Measurements from ENCODE around the gene MED27.
A peak's percentile ranks its signal among the peaks of the same experiment; 100 is the strongest.

The MED27 gene

DNA sequence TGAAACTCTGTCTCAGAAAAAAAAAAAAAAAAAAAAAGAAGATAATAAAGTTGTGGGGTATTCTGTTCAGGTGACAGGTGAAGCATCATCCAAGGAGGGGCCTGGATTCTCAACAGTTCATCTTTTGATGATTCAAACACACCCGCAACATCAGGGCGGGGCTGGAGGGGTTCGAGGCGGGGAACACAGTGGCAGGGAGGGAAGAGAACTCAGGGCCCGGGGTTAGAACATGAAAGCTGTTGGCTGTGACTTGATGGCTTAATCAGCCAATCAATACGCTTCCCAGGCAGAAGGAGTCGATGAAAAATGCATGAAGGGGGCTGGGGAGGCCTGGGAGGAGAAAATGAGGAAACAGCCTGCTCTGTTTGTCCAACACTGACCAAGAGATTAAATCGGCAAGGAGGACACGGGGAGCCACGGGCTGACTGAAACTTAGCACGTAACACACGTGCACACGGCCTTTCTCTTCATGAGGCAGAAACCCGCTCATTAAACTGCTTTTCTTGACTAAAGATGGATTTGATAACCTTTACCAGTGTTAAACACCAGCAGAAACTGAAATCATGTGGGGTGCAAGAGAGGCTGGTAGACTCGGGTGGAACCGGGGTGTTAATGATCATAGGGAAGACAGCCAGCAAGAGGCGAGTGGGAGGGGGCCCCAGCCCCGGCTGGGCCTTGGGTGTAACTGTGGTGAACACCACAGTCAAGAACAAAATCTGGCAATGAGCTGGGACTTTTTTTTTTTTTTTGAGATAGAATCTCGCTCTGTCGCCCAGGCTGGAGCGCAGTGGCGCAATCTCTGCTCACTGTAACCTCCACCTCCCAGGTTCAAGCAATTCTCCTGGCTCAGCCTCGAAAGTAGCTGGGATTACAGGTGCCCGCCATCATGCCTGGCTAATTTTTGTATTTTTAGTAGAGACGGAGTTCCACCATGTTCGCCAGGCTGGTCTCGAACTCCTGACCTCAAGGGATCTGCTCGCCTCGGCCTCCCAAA is 234.1 kb downstream of the MED27 start:
- DNase-seq: no peak

DNA sequence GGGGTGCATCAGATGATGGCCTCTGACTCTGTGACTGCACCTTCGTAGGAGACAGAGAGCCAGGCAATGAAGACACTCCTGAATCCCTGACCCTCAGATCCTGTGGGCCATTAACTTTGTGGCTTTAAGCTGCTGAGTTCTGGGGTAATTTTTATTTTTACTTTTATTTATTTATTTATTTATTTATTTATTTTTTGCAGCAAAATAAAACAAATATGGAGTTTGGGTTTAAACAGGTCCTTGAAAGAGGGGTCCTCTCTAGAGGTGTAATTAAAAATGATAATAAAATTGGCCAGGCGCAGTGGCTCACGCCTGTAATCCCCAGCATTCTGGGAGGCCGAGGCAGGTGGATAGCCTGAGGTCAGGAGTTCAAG is 234.9 kb downstream of the MED27 start:
- no peak for DNase-seq

DNA sequence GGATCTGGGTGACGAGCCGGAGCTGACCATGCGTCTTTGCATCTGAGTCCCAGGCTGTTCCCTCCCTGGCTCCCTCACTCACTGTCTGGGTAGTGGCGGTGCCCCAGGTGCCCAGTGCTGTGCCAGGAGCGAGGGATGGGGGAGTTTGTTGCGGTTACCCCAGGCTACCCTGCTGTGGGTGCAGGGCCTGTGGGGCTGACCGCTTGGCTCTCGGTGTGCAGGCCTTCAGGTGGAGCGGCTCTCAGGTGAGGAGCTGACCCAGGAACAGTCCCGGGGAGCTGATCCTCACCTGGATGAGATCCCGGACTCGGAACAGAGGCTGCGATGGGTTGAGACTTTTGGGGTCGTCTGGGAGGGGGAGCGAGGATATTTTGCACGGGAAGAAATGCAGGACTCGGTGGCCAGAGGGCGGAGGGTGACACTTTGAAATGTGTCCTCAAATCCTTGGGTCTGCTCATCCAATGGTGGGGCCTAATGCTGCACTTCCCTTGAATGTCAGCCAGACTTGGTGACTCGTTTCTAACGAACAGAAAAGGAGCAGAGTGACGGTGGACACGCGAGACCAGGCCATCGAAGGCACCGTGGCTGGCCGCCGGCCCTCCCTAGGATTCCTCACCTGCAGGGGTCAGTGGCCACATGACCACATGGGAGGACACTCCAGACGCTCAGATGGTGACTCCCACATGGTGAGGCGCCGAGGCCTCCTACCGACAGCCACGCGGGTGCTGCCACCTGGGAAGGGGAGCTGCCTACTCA is 235.5 kb downstream of the MED27 start:
- no peak for DNase-seq

DNA sequence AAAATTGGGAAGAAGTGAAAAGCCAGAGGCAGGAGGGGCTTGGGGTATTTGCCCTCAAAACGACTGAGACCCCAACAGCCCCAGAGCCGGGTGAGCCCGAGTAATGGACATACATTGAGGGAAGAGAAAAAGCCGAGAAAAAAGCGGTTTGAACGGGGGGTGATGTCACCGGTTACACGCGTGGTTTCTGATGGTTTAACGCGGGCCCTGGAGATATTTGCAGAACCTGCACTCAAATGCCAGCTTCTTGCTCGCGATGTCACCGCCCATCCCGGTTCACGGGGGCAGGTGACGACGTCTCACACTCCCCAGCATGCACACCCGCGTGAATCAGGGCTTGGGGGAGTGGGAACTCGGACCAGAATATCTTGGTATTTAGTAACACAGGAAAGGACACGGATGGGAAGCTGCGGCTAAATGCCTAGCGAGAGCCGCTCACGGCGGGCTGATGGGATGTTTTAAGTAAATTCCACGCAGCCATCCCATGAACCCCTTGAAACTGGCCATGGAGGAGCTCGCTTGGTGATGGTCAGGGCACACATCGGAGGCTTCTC is 237.8 kb downstream of the MED27 start:
- no peak for DNase-seq

DNA sequence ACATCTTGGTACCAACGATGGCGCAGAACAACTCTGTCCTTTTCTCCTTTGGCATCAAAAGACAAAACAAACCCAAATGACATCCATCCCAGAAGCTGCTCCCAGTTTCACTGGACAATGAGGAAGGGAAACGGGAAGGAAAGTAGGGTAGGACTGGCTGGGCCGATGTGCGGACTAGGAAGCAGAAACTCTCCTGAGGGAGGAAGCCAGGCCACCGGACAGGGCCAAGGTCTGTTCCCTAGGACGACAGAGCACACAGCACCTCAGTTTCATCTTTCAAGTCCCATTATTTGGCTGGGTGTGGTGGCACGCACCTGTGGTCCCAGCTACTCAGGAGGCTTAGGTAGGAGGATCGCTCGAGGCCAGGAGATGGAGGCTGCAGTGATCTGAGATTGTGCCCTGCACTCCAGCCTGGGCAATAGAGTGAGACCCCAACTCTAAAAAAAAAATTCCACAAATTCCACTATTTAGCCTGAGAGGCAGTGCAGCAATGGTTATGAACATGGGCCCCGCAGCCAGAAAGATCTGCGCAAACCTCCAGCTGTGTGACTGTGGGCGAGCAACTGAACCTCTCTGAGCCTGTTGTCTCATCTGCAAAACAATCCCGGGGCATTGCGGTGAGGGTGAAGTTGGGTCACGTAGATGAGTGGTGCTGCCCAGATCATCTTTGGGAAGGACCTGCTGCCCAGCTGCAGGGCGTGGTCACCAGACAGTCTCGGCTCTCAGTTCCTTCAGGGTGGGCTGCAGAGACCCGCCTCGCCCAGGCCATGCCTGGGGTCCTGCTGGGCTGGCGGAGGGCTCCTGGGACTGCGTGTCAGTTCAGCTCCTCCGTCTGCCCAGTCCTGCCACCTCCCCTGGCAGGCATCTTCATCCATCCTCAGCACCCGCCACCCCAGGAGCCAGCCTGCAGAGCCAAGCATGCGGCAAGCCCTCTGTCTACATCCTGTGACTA is 238.6 kb downstream of the MED27 start:
- DNase-seq: no peak

DNA sequence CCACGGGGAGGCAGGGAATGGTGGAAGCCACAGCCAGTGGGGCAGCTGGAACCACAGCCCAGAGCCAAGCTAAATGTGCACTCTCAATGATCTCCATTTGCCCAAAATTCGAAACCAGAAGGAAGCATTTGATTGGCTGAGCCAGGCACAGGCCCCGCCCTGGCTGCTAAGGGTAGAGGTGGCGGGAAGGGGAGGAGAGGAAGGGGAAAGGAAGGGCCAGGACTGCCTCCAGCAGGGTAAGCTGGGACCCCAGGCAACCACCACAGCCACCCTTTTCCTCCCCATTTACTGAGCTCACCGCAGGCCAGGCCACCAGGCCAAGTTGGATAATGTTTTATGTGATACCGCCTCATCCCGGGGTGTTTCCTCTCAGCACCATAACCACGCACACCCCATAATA is 239.4 kb downstream of the MED27 start:
- DNase-seq: no peak

DNA sequence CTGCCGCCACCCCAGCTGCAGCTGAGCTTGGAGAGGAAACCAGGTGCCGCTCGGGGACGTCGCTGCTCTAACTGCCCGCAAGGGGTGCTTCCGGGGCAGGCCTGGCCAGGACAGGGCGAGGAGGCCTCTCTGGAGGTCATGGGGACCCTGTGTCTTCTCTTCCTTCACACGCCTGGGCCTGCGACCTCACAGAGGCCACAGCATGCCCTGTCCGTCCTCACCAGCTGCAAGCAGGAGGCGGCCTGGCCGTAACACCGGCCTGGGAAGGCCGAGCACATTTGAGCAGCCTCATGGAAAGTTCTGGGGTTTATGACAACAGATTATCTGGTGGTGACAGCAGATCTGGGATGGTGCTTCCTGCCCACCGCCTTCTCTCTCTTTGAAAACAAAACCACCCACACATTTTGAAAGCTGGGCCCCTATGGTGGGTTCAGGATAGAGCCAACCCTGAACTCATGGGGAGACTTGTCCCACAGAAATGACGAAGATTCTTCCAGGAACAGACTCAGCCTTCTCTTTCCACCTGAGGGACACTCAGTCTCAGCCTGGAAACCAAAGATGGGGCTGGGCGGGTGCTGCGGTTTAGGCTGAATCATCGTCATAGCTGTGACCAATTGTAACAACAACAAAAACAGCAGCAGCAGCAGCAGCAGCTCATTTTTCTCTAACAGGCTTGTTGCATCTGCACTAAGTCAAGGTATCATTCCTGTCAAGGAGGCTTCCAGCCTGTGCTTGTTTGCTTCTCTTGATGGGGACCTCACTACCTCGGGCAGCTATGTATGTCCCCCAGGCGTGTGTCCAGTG is 240.2 kb downstream of the MED27 start:
- no peak for DNase-seq

DNA sequence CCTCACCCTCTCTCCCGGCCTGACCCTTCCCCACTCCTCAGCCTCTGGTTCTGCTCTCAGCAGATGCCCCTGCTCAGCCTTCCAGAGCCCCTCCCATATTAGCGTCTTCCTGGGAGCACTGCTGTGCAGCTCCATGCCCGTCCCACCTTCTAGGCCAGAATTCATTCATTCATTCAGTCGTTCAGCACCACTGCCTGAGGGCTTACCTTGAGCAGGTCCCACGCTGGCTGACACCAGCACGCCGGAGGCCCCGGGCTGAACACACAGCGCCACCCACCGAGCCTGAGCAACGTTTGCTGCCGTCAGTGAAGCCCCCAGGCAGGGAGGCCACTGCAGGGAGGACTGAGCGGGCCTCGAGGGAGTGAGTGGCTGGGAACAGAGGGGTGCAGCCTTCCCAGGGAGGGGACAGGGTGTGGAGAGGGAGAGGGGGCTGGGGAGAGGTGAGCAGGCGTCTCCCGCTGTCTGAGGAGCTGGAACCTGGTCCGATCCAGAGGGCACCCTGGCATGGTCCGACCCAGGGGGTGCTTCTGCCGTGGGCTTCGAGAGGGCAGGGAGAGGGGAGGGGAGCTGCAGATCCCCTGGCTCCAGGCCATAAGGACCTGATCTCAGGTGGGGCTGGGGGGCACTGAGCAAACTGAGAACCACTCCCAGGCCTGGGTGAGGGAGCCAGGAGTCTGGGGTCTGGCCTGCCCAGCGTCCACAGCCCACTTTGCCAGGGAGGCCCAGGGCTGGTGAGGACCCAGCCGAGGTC is 241.0 kb downstream of the MED27 start:
- no peak for DNase-seq

DNA sequence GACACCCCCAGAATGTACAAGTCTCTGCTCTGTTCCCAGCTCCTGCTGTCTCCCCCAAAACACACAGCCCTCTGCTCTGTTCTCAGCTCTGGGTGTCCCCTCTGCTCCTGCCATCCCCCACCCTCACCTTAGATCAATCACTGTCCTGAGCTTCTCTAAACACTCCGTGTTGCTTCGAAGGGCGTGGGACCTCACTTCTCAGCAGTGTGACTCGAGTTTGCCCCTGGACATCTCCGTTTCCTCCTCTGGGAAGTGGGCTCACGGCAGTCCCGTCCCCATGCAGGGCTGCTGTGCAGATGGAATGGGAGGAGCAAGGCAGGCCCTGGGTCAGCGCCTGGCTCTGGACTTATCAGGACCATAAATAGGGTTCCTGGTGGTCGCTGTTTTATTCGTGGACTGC is 241.8 kb downstream of the MED27 start:
- no peak for DNase-seq

DNA sequence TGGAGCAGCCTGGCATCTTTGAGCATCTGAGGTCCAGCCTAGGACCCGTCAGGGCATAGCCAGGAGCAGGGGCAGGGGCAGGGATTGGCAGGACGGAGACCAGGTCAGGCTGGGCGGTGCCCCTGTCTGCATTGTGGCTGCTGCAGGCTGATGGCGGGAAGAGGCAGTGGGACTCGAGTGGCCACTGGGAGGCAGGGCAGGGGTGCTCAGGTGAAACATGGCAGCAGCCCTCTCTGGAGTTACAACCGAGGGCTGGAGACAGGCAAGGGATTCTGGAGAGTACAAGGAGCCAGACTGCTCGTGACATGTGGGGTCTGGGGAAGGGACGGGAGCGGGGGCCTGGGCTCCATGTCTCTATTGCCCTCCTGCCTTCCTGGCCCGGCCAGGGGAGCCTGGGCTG is 242.4 kb downstream of the MED27 start:
- peak; percentile 17 for DNase-seq

DNA sequence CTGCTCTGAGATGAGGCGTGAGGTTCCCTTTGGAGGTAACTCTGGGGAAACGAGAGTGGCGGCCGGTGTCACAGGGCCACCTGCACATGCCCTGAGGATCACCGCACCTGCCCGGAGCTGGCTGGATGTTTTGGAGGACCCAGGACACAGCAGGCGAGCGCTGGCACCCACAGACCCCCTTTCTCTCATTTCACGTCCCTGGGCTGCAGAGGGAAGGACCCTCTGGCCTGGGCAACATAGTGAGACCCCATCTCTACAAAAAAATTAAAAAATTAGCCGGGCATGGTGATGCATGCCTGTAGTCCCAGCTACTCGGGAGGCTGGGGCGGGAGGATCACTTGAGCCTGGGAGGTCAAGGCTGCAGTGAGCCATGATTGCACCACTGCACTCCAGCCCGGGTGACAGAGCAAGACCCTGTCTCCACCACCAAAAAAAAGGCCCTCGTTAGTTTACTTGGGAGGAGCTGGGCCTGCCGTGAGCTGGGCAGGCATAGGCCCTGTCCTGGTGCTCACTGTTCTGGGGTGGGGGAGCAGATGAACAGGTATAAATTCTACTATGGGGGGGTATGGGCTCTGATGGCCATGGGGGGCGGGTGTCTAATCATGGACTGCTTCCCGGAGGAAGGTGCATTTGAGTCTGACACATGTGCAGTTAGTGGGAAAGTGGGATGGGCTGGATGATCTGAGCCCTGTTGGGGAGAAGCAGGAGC is 242.9 kb downstream of the MED27 start:
- DNase-seq: no peak

DNA sequence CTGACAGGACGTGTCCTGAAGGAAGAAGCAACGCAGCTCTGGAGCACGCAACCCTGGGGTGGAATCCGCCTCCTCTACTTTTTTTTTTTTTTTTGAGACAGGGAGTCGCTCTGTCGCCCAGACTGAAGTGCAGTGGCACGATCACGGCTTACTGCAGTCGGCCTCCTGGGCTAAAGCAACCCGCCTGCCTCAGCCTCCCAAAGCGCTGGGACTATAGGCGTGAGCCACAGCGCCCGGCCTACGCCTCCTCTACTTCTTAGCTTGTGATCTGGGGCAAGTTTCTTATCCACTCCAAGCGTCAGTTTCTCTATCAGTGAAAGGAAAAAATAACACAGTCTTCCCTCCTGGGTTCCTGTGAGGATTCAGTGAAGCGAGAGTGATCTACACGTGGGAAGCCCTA is 243.6 kb downstream of the MED27 start:
- no peak for DNase-seq

DNA sequence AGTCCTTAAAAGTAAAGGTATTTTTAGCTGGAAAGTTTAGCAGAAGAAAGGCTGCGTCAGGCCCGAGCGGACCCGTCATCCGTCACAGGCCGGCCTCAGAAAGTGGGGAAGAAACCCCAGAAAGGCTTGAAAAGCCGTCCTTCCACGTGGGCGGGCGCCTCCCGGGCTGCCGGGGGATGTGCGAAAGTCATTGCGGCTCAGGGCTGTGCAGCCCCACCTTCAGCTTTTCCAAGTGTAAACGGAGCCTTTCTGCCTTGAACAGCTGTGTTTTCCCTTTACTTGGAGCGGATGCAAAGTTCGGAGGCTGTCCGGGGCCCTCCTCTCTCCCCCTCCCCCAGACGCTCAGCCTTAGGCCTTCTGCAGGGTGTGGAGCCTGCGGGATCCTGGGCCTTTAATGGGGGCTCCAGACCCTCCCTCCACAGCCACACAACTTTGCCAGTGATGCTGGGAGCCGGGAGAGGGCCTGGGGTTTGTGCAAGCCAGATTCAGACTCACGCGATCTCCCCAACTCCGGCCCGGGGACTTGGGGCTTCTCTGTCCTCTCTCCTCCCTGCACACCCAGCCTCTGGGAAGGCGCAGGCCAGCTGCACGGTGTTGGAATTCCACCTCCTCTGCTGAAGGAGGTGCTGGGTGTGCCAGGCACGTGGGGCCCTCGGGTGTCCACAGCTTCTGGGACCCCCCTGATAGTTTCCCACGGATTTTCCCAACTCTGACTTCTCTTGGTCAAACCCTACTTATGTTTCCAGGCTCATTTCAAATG is 244.3 kb downstream of the MED27 start:
- no peak for DNase-seq

DNA sequence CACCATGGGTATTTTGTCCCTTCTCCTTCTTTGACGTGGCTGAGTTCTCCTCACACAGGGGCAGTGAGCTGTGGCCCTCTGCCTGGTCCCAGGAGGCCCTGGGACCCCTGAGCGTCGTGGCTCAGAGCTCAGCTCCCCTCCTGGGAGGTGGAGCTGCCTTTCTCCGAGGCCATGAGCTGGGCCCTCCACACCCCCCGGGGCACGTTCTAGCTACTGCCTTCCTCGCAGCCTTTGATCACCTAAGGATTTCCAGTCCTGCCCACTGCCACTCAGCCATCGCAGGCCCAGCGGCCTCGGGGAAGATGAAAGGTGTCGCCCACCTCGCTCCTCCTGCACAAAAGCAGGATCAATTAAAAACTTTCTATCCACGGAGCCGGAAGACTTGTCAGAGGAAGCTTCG is 244.9 kb downstream of the MED27 start:
- no peak for DNase-seq

DNA sequence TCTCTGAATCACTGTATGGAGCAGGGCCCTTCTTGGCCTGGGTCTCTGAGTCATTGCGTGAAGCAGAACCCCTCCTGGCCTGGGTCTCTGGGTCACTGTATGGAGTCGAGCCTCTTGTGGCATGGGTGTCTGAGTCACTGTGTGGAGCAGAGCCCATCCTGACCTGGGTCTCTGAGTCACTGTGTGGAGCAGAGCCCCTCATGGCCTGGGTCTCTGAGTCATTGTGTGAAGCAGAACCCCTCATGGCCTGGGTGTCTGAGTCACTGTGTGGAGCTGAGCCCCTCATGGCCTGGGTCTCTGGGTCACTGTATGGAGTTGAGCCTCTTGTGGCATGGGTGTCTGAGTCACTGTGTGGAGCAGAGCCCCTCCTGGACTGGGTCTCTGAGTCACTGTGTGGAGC is 245.8 kb downstream of the MED27 start:
- DNase-seq: no peak

DNA sequence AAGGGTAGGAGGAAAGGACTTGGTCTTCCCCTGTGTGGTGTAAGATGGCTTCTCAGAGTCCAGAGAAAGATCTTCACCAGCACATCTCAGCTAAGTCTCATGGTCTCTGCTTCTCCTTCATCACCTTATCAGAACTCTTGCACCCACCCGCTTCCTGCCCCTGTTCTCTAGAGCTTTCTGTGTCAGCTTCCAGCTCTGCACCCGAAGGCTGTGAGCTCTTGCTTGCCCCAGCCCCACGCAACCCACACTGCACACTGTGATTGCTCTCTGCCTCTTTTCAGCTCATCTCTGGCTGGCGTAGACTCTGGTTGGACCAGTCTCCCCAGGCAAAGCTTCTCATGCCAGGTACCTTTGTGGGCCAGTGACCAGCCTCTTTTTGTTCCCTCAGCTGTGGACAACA is 246.6 kb downstream of the MED27 start:
- no peak for DNase-seq

DNA sequence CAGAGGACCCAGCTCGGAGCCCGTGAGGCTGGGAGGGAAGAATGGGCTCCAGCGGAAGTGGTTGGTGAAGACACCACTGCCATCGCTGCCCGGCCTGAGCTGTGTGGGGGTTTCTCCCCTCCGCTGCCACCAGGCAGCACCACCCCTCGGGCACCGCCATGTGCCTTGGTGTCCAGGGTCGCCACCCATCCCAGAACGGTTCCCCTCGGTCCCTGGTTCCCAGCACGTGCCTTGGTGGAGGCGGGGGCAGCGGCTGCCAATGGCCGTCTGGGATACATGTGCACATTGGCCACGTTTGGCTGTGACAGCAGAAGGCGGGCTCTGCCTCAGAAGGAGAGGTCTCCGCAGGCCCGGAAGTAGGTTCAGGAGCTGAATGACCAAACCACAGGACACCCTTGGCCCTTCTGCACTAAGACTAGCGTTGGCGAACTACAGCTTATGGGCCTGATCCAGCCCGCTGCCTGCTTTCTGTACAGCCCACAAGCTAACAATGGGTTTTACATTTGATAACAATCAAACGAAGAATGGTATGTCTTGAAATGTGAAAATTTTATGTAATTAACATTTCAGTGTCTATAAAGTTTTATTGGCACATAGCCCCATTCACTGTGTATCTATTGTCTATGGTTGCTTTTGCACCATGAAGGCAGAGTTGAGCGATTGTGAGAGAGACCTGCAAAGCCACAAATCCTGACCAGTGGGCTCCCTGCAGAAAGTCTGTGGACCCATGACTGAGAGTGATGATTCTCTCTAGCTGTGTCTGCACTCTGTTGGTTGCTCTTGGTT is 248.1 kb downstream of the MED27 start:
- no peak for DNase-seq

DNA sequence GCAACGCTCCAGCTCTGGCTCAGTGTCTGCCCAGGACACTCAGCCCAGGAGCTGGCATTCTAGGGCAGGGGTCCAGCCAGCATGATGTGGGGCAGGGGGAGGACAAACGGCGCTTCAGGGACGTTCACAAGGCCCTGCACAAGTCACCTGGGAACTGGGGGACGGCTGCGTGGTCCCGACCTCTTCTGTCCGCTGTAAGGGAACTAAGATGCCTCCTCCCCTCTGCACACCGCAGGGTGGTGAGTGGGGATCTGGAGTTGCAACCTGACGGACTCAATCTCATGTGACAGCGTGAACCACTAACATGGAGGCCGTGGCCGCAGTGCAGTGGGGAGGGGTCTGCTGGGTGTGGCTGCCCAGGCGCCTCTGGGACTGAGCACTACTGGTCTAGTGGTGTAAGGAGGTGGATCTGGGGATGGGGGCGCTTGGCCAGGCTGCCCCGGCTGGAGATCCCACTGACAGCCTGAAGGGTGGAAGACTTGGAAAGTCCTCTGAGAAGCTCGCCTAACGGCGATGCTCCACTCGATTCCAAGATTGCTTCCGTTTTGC is 251.8 kb downstream of the MED27 start:
- no peak for DNase-seq
